ENCODE results near the gene PCSK6. TPM values are rescaled to one million over a fixed set of nuclear protein-coding genes. Genes with fewer than 3 reads are reported as not detected.

The PCSK6 gene
- polyA plus RNA-seq, 1 experiment, result 0.29 TPM

DNA sequence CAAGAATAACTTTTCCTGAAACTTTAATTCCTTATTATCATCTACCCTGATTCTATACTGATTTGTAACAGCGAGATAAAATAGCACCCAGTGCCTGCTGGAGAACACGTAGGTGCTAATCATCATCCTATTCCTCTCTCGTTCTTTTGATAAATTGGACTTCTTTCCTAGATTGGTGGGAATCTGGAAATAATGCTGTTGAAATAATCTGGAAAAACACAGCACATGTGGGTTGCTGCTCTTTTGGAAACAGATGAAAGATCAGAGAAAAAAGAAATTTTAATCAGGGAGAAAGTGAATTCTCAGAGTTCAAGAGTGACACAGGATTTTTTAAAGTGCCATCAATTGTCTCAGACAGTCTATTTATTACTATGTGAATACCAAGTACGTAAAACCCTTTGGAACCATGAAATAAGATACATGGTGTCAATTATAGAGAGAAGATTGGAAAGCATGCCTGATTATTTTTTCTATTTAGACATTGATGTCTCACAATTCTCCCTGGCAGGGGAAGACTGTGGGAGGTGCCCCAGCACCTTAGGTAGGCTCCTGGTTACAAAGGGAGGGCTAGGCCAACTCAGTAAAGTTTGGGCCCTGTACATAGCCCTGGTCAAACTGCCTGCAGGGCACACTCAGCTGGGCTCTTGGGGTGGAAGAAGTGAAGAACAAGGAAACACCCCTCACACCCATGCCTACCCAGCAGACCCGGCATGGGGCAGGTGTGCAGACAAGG is 134.4 kb downstream of the PCSK6 start:
- no peak for DNase-seq (ENCODE audit: low read depth)
- no peaks in the 10 kb centered on the region for H3K36me3 ChIP-seq (ENCODE audit: control insufficient read depth, insufficient read depth, low read length)
- H3K27me3 ChIP-seq (ENCODE audit: control insufficient read depth, insufficient read depth, low read length), result no peaks in the 10 kb centered on the region
- CTCF ChIA-PET, result no interaction called here
- POLR2A ChIA-PET, result no interaction called here
- no peak overlapping the region for H3K4me3 ChIP-seq (ENCODE audit: low read depth, low read length)
- TF ChIP-seq, protein P1, sequence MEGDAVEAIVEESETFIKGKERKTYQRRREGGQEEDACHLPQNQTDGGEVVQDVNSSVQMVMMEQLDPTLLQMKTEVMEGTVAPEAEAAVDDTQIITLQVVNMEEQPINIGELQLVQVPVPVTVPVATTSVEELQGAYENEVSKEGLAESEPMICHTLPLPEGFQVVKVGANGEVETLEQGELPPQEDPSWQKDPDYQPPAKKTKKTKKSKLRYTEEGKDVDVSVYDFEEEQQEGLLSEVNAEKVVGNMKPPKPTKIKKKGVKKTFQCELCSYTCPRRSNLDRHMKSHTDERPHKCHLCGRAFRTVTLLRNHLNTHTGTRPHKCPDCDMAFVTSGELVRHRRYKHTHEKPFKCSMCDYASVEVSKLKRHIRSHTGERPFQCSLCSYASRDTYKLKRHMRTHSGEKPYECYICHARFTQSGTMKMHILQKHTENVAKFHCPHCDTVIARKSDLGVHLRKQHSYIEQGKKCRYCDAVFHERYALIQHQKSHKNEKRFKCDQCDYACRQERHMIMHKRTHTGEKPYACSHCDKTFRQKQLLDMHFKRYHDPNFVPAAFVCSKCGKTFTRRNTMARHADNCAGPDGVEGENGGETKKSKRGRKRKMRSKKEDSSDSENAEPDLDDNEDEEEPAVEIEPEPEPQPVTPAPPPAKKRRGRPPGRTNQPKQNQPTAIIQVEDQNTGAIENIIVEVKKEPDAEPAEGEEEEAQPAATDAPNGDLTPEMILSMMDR (IDR thresholded peaks at IDR 0.05; ENCODE audit: insufficient read depth, low read depth, low read length), result no peak

DNA sequence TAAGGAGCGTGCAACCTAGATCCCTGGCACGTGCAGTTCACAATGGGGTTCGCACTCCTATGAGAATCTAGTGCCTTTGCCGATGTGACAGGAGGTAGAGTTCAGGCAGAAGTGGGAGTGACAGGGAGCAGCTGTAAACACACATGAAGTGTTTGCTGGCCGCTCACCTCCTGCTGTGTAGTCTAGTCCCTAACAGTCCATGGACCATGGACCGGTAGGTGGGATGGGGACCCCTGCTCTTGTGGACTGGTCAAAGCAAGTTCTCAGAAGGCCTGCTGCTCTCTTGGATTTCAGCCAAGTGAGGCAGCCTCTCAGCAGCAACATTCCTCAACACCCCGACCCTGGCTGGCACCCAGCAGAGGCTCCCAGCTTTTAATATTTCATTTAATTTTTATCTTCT is 136.3 kb downstream of the PCSK6 start:
- POLR2A ChIA-PET, result no interaction called here
- Histone ChIP-seq H3K27me3 (ENCODE audit: control insufficient read depth, insufficient read depth, low read length) (no peaks in the 10 kb centered on the region), H3K4me3 (ENCODE audit: low read depth, low read length) (no peak overlapping the region), H3K36me3 (ENCODE audit: control insufficient read depth, insufficient read depth, low read length) (no peaks in the 10 kb centered on the region)
- TF ChIP-seq, protein P1 (IDR thresholded peaks at IDR 0.05; ENCODE audit: insufficient read depth, low read depth, low read length), result no peak
- CTCF ChIA-PET, result no interaction called here
- no peak for DNase-seq (ENCODE audit: low read depth)

DNA sequence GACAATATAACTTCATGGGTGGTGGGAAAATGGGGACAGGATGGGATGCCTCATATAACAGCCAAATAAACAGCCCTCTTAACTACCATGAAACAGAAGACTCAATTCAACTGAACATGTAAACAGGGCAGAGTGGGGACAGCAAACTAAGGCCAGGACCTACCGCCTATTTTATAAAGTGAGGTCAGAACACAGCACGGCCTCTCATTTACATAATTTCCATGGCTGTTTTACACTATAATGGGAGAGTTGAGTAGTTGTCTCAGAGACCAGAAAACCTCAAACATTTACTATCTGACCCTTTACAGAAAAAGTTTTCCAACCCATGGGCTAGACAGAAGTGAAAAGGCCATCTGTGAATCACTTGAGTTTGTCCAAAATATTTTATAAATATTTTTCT is 137.8 kb downstream of the PCSK6 start:
- H3K36me3 ChIP-seq (ENCODE audit: control insufficient read depth, insufficient read depth, low read length), result no peaks in the 10 kb centered on the region
- no peak overlapping the region for H3K4me3 ChIP-seq (ENCODE audit: low read depth, low read length)
- TF ChIP-seq, protein P1 (IDR thresholded peaks at IDR 0.05; ENCODE audit: insufficient read depth, low read depth, low read length), result no peak
- ChIA-PET CTCF (no interaction called here), POLR2A (no interaction called here)
- DNase-seq (ENCODE audit: low read depth), result no peak
- H3K27me3 ChIP-seq (ENCODE audit: control insufficient read depth, insufficient read depth, low read length), result no peaks in the 10 kb centered on the region

DNA sequence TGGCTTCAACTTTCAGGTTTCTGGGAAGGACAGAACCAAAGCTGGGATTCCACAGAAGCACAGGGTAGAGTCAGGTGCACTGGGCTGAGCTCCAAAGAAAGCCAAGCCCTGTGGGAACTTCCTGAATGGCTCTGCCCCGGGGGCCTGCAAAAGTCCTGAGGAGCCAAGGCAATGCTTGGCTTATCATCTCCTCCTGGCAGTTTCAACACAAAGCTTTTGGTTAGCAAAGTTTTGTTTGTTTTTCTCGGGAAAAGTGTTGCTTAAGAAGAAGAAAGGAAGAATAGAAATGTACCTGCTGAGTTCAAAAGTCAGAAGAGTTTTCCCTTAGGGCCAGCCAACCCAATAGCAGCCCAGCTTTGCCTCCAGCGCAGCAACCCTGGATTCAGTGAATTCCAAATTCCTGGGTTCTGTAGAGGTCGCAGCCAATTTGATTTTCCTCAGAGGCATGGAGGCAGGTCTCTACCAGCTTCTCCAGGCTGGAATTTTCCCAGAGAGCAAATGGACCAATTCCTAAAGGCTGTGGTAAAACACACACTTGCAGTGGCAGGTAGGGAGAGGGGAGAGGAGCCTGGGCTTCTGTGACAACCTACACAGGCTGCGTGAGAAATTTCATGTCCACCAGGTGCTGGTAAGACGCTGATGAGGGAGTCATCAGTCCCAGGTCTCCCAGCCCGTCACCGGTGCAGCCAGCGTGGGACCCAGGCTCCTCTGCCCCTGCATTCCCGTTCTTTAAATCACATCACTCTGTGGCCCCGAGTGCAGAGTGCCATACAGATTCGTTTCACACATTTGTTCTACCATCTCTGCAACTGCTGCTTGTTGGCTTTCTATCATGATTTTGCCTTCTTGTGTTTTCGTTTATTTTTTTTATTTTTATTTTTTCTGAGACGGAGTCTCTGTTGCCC is 140.2 kb downstream of the PCSK6 start:
- POLR2A ChIA-PET, result no interaction called here

DNA sequence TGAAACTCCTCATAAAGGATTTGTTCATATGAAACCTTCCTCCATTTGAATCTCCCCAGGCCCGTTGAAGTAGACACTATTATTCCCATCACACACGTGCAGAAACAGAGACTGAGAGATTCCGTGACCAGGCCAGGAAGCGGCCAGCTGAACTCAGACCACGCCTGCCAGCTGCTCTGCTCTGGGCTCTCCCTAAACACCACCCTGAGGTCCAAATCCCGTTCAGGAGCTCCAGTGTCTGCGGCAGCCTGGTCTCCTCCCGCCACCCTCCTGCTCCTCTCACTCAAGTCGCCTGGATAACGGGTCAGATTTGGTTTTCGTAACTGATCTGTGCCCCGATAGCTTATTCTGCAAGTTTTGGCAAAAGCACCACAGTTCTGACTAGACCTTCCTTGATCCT is 140.9 kb downstream of the PCSK6 start:
- CTCF ChIA-PET, result no interaction called here
- no peak for DNase-seq (ENCODE audit: low read depth)
- POLR2A ChIA-PET, result no interaction called here
- H3K27me3 ChIP-seq (ENCODE audit: control insufficient read depth, insufficient read depth, low read length), result no peaks in the 10 kb centered on the region
- H3K36me3 ChIP-seq (ENCODE audit: control insufficient read depth, insufficient read depth, low read length), result no peaks in the 10 kb centered on the region
- TF ChIP-seq, protein P1 (IDR thresholded peaks at IDR 0.05; ENCODE audit: insufficient read depth, low read depth, low read length), result no peak
- H3K4me3 ChIP-seq (ENCODE audit: low read depth, low read length), result no peak overlapping the region

More for the DNA sequence above, 140.2 kb downstream of the PCSK6 start:
- TF ChIP-seq, protein P1 (IDR thresholded peaks at IDR 0.05; ENCODE audit: insufficient read depth, low read depth, low read length), result no peak
- no peaks in the 10 kb centered on the region for H3K36me3 ChIP-seq (ENCODE audit: control insufficient read depth, insufficient read depth, low read length)
- no peak overlapping the region for H3K4me3 ChIP-seq (ENCODE audit: low read depth, low read length)
- CTCF ChIA-PET, result no interaction called here
- no peak for DNase-seq (ENCODE audit: low read depth)
- H3K27me3 ChIP-seq (ENCODE audit: control insufficient read depth, insufficient read depth, low read length), result no peaks in the 10 kb centered on the region

Measured in BJ (cell line).